Naive thymus-derived CD8-positive, alpha-beta T cell (primary cell): ENCODE data around the gene ELFN2. TPM values are rescaled to one million over a fixed set of nuclear protein-coding genes. Genes with fewer than 3 reads are reported as not detected.
A peak's percentile ranks its signal among the peaks of the same experiment; 100 is the strongest.

ENCODE experiments used
- ATAC-seq, 2 donors: fragments of 150-1000 bp; cut with Tn5 transposase in 1 of 2; sonication (Bioruptor Pico), chemical (Tn5 transposase) in 1 of 2; 1 replicate in 1 of 2; 2 replicates in 1 of 2; pipeline ENCODE4 v1.10.0; 2021; ENCODE audit warnings: mild to moderate bottlenecking in 2 of 2, moderate library complexity in 2 of 2
- POLR2A ChIA-PET: fragments of 350-600 bp; sonication (Branson Sonifier 250); formaldehyde crosslinking; loops from one replicate; lab custom pipeline; 2021; ENCODE audit warnings: antibody characterized with exemption; lab: Charles Lee
- DNase-seq, 10 donors: peaks; one replicate each; pipeline versions ENCODE4 v3.0.0 to v3.0.0-alpha.2; 2020 to 2022
- H3K27ac Mint-ChIP-seq, 10 donors: one replicate each; pipeline ENCODE4 v1.8.0; 2020 to 2022; ENCODE audit warnings: mild to moderate bottlenecking in 10 of 10, mixed read lengths in 10 of 10, moderate library complexity in 4 of 10, inconsistent platforms in 1 of 10
- H3K27me3 Mint-ChIP-seq, 5 donors: one replicate each; pipeline ENCODE4 v1.8.0; 2021 to 2022; ENCODE audit warnings: mixed read lengths in 5 of 5
- H3K36me3 Mint-ChIP-seq, 3 donors: one replicate each; pipeline ENCODE4 v1.8.0; 2020 to 2022; ENCODE audit warnings: mixed read lengths in 3 of 3, mild to moderate bottlenecking in 2 of 3, inconsistent platforms in 1 of 3
- H3K4me1 Mint-ChIP-seq, 4 donors: one replicate each; pipeline ENCODE4 v1.8.0; 2021 to 2022; ENCODE audit warnings: mixed read lengths in 4 of 4
- H3K4me3 Mint-ChIP-seq, 10 donors: one replicate each; pipeline ENCODE4 v1.8.0; 2020 to 2022; ENCODE audit warnings: mild to moderate bottlenecking in 10 of 10, mixed read lengths in 10 of 10, moderate library complexity in 6 of 10, inconsistent platforms in 1 of 10
- H3K9me3 Mint-ChIP-seq, 9 donors: one replicate each; pipeline ENCODE4 v1.8.0; 2020 to 2022; ENCODE audit warnings: mixed read lengths in 9 of 9, mild to moderate bottlenecking in 3 of 9, inconsistent platforms in 1 of 9, moderate library complexity in 1 of 9
- polyA plus RNA-seq, 3 donors: library from polyadenylated mRNA; unstranded; fragments of 300-500 nt; fragmentation: Illumina TruSeq; gene quantifications; one replicate each; pipeline ENCODE4 v1.2.3, GENCODE V29; 2021
- total RNA-seq, 8 experiments: library from RNA in 2 of 8; stranded (reverse) in 2 of 8; gene quantifications; one replicate each; pipeline ENCODE4 v1.2.3 and lab custom pipeline; 2021 to 2026

The ELFN2 gene
- total and polyA plus RNA-seq, 5 experiments from 2014 or later: 0.55 to 0.88 TPM; not detected in 3

- Mint-ChIP-seq H3K9me3 (no peaks in the 10 kb centered on the region), H3K27me3 (peaks cover 0 to 4% (median 0%) of the 10 kb centered on the region in 5 donors), H3K36me3 (no peaks in the 10 kb centered on the region), H3K27ac (no peak overlapping the region), H3K4me3 (no peak overlapping the region), H3K4me1 (peaks cover 4 to 10% (median 7%) of the 10 kb centered on the region in 4 donors)
- DNase-seq (no peak), ATAC-seq (no peak)
- POLR2A ChIA-PET: no interaction called here
Observed at GRCh38 chr22:37356922-37357321, 70.4 kb downstream of the ELFN2 start.

DNA sequence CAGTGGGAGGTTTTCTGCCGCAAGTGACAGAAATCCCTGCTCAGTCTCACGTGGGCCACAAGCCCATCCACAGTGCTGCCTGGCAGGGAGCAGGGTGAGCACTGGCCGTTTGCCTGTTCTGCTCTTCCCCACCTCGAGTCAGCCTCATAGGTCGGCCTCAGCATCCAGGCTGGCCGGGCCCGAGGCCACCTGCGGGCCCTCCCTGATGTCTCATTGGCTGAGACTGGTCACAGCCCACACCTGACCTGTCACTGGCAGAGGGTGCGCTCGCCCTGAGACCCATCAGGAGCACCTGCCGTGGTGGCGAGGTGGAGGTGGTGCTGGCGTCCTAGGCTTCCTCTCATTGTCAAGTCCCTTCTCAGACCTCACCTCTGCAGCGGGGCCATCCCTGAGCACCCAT lies 72.1 kb downstream of the ELFN2 start:
- no peak for DNase-seq
- H3K36me3 Mint-ChIP-seq: no peaks in the 10 kb centered on the region
- ATAC-seq: no peak
- H3K27me3 Mint-ChIP-seq: peaks cover 0 to 4% (median 0%) of the 10 kb centered on the region in 5 donors
- peaks cover 0 to 3% (median 0%) of the 10 kb centered on the region in 4 donors for H3K4me1 Mint-ChIP-seq
- no peak overlapping the region for H3K4me3 Mint-ChIP-seq
- POLR2A ChIA-PET: no interaction called here
- no peak overlapping the region for H3K27ac Mint-ChIP-seq
- H3K9me3 Mint-ChIP-seq: no peaks in the 10 kb centered on the region

DNA sequence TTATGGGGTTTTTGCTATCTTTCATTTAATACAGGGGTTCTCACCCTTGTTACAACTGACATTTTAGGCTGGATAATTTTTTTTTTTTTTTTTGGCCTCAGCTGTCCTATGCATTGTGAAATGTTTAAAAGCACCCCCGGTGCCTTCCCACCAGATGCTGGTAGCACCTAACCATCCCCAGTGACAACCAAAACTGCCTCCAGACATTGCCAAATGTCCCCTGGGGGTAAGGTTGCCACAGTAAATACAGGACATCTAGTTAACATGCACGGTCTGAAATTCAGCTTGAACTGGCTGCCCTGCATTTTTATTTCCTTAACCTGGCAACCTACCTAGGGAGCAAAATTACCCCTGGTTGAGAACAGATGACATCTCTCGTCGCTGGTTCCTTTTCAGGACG lies 72.6 kb downstream of the ELFN2 start:
- Mint-ChIP-seq H3K4me3 (no peak overlapping the region), H3K27me3 (peaks cover 0 to 4% (median 0%) of the 10 kb centered on the region in 5 donors), H3K9me3 (no peaks in the 10 kb centered on the region), H3K4me1 (peaks cover 0 to 3% (median 0%) of the 10 kb centered on the region in 4 donors), H3K36me3 (no peaks in the 10 kb centered on the region), H3K27ac (no peak overlapping the region)
- ATAC-seq (no peak), DNase-seq (no peak)
- POLR2A ChIA-PET: no interaction called here

GRCh38 chr22:37354261-37354660 lies 73.0 kb downstream of the ELFN2 start:
- H3K4me3 Mint-ChIP-seq: no peak overlapping the region
- ATAC-seq: no peak

GRCh38 chr22:37353839-37354238 lies 73.4 kb downstream of the ELFN2 start:
- no peaks in the 10 kb centered on the region for H3K36me3 Mint-ChIP-seq
- peak overlapping the region in 1 of 10 donors; percentile 11 for H3K27ac Mint-ChIP-seq
- no peak overlapping the region for H3K4me3 Mint-ChIP-seq
- no peaks in the 10 kb centered on the region for H3K9me3 Mint-ChIP-seq
- peaks cover 0 to 4% (median 0%) of the 10 kb centered on the region in 5 donors for H3K27me3 Mint-ChIP-seq
- DNase-seq (no peak), ATAC-seq (no peak)
- peaks cover 0 to 3% (median 0%) of the 10 kb centered on the region in 4 donors for H3K4me1 Mint-ChIP-seq
- POLR2A ChIA-PET: no interaction called here

More at GRCh38 chr22:37354261-37354660, 73.0 kb downstream of the ELFN2 start:
- peaks cover 0 to 3% (median 0%) of the 10 kb centered on the region in 4 donors for H3K4me1 Mint-ChIP-seq
- no peak overlapping the region for H3K27ac Mint-ChIP-seq
- no peaks in the 10 kb centered on the region for H3K36me3 Mint-ChIP-seq
- H3K9me3 Mint-ChIP-seq: no peaks in the 10 kb centered on the region
- no peak for DNase-seq
- H3K27me3 Mint-ChIP-seq: peaks cover 0 to 4% (median 0%) of the 10 kb centered on the region in 5 donors
- POLR2A ChIA-PET: no interaction called here

DNA sequence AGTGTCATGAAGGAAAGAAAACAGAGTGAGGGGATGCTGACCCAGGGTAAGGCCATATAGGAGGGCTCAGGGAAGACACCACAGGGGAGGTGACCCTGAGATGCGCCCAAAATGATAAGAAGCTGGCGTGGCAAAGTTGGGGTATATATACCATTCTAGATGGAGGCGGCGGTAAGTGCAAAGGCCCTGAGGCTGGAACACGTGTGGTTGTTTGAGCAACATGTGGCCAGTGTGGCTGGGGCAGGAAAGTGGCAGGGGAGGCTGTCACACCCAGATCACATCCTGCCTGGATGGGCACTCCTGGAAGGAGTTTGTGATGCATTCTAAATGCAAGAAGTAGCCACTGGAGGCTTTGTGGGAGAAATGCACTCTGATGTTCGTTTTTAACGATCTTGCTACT lies 74.8 kb downstream of the ELFN2 start:
- H3K4me3 Mint-ChIP-seq: no peak overlapping the region
- H3K4me1 Mint-ChIP-seq: peaks cover 0 to 7% (median 2%) of the 10 kb centered on the region in 4 donors
- H3K27ac Mint-ChIP-seq: no peak overlapping the region
- POLR2A ChIA-PET: no interaction called here
- no peaks in the 10 kb centered on the region for H3K9me3 Mint-ChIP-seq
- ATAC-seq (no peak), DNase-seq (no peak)
- peaks cover 0 to 4% (median 0%) of the 10 kb centered on the region in 5 donors for H3K27me3 Mint-ChIP-seq
- no peaks in the 10 kb centered on the region for H3K36me3 Mint-ChIP-seq

- Mint-ChIP-seq H3K36me3 (no peaks in the 10 kb centered on the region), H3K4me1 (peaks cover 0 to 7% (median 2%) of the 10 kb centered on the region in 4 donors), H3K9me3 (no peaks in the 10 kb centered on the region), H3K27ac (peak overlapping the region in 1 of 10 donors; percentile 41), H3K4me3 (no peak overlapping the region), H3K27me3 (peaks cover 0 to 4% (median 0%) of the 10 kb centered on the region in 5 donors)
- ATAC-seq: no peak
- no peak for DNase-seq
- POLR2A ChIA-PET: interaction anchor here (0.6 kb wide), 1 partner anchor 192 kb away, joined by 4 read pairs; no protein-coding TSS in a partner anchor
Observed at GRCh38 chr22:37351232-37351631, 76.0 kb downstream of the ELFN2 start.

GRCh38 chr22:37349043-37349814 lies 78.0 kb downstream of the ELFN2 start:
- no peaks in the 10 kb centered on the region for H3K9me3 Mint-ChIP-seq
- peak overlapping the region in 1 of 10 donors; percentile 56 for H3K27ac Mint-ChIP-seq
- no peak for ATAC-seq
- no peak for DNase-seq
- no peaks in the 10 kb centered on the region for H3K36me3 Mint-ChIP-seq
- POLR2A ChIA-PET: no interaction called here
- H3K4me3 Mint-ChIP-seq: no peak overlapping the region
- peaks cover 0 to 13% (median 5%) of the 10 kb centered on the region in 4 donors for H3K4me1 Mint-ChIP-seq
- peaks cover 0 to 4% (median 0%) of the 10 kb centered on the region in 5 donors for H3K27me3 Mint-ChIP-seq

DNA sequence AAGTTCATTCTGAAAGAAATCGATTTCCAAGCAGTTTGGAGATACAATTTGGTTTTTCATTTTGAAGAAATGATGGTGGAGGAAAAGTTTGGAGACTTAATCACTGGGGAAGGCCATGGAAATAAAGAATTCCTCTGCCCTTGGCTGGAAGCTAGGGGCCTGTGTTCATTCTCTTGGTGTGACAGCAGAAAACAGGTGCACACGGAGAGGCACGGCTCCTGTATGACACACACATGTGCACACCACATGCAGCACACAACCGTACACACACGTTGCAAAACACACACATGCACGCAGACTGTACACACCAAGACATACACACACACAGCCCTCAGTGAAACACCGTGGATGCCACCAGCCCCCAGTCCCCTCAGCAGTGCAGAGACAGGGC lies 80.8 kb downstream of the ELFN2 start:
- Mint-ChIP-seq H3K27me3 (peaks cover 0 to 4% (median 0%) of the 10 kb centered on the region in 5 donors), H3K9me3 (no peaks in the 10 kb centered on the region), H3K4me1 (peaks cover 4 to 35% (median 11%) of the 10 kb centered on the region in 4 donors), H3K4me3 (no peak overlapping the region), H3K27ac (peak overlapping the region in 1 of 10 donors; percentile 65), H3K36me3 (no peaks in the 10 kb centered on the region)
- DNase-seq (no peak), ATAC-seq (no peak)
- POLR2A ChIA-PET: no interaction called here

- DNase-seq: no peak
Observed at GRCh38 chr22:37345863-37346504, 81.3 kb downstream of the ELFN2 start.

DNA sequence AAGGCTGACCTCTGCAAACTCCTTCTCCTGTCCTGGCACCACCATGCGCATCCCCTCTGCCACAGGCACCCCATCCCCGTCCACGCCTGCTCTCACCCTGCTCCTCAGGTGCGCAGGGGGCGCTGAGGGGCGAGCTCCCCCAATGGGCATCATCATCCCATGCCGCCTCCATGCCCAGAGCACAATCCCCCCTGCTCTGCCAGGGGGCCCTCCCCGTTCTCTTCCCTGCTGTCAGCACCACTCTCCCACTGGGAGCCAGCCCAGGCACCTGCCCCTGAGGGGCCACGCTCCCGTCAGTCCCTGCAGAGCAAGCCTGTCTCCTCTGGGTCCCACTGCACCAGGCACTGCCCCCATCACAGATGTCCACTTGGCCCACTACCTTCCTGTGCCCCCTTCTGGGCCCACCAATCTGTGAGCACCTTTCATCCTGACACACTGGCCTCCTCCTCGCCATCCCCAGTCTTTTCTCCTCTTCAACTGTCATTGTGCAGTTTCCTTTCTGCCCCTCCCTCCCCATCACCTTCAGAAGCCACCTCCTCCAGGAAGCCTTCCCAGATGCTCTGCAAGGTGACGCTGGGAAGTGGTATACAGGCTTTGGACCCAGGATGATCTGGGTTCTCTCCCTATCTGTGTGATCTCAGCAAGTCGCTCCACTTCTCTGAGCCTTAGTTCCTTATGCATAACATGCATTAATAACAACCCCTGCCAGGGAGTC lies 82.4 kb downstream of the ELFN2 start:
- no peaks in the 10 kb centered on the region for H3K36me3 Mint-ChIP-seq
- no peak for DNase-seq
- no peak overlapping the region for H3K4me3 Mint-ChIP-seq
- peak overlapping the region in 1 of 10 donors; percentile 50 for H3K27ac Mint-ChIP-seq
- no peaks in the 10 kb centered on the region for H3K9me3 Mint-ChIP-seq
- peaks cover 4 to 39% (median 11%) of the 10 kb centered on the region in 4 donors for H3K4me1 Mint-ChIP-seq
- no peak for ATAC-seq
- peaks cover 0 to 4% (median 0%) of the 10 kb centered on the region in 5 donors for H3K27me3 Mint-ChIP-seq
- POLR2A ChIA-PET: interaction anchor here (0.7 kb wide), 1 partner anchor 308 kb away, joined by 3 read pairs; no protein-coding TSS in a partner anchor

More at GRCh38 chr22:37345863-37346504, 81.3 kb downstream of the ELFN2 start:
- no peak for ATAC-seq
- H3K27ac Mint-ChIP-seq: peak overlapping the region in 1 of 10 donors; percentile 68
- POLR2A ChIA-PET: interaction anchor here (0.7 kb wide), 1 partner anchor 309 kb away, joined by 3 read pairs; no protein-coding TSS in a partner anchor
- peaks cover 4 to 39% (median 11%) of the 10 kb centered on the region in 4 donors for H3K4me1 Mint-ChIP-seq
- H3K4me3 Mint-ChIP-seq: no peak overlapping the region
- H3K9me3 Mint-ChIP-seq: no peaks in the 10 kb centered on the region
- H3K36me3 Mint-ChIP-seq: no peaks in the 10 kb centered on the region
- peaks cover 0 to 4% (median 0%) of the 10 kb centered on the region in 5 donors for H3K27me3 Mint-ChIP-seq
